Parathyroid adenoma (tissue), 2 donors: ENCODE results near the gene MBD3L3.
"Not testable (repeated sequence)": the region's sequence is repeated elsewhere in the genome, so short reads cannot be mapped to it uniquely, and the experiment has no call there.

ENCODE experiments used
- H2AFZ ChIP-seq: fragments of 300-600 bp; sonication (generic); one replicate; pipeline ENCODE4 v1.7.0; 2017; ENCODE audit warnings: antibody characterized with exemption, mild to moderate bottlenecking
- H3K27ac ChIP-seq: fragments of 300-600 bp; sonication (generic); one replicate; pipeline ENCODE4 v1.7.0; 2017
- H3K27me3 ChIP-seq: fragments of 300-600 bp; sonication (generic); one replicate; pipeline ENCODE4 v1.7.0; 2017; ENCODE audit warnings: low read length; ENCODE audit not compliant: control insufficient read depth, insufficient read depth
- H3K36me3 ChIP-seq: fragments of 300-600 bp; sonication (generic); one replicate; pipeline ENCODE4 v1.7.0; 2017; ENCODE audit warnings: low read length; ENCODE audit not compliant: control insufficient read depth, insufficient read depth
- H3K4me1 ChIP-seq: fragments of 300-600 bp; sonication (generic); one replicate; pipeline ENCODE4 v1.7.0; 2017; ENCODE audit warnings: control low read depth
- H3K4me2 ChIP-seq: fragments of 300-600 bp; sonication (generic); one replicate; pipeline ENCODE4 v1.7.0; 2017; ENCODE audit warnings: low read length
- H3K4me3 ChIP-seq: fragments of 300-600 bp; sonication (generic); one replicate; pipeline ENCODE4 v1.7.0; 2017; ENCODE audit warnings: low read depth, low read length
- H3K79me2 ChIP-seq: fragments of 300-600 bp; sonication (generic); one replicate; pipeline ENCODE4 v1.7.0; 2017; ENCODE audit warnings: control low read depth
- H3K9ac ChIP-seq: fragments of 300-600 bp; sonication (generic); one replicate; pipeline ENCODE4 v1.7.0; 2017; ENCODE audit warnings: mild to moderate bottlenecking
- H3K9me3 ChIP-seq: fragments of 300-600 bp; sonication (generic); one replicate; pipeline ENCODE4 v1.7.0; 2017; ENCODE audit warnings: low read length; ENCODE audit not compliant: control insufficient read depth
- CTCF ChIP-seq: fragments of 300-600 bp; sonication (generic); IDR thresholded peaks from one replicate; pipeline ENCODE4 v1.7.0; 2017; ENCODE audit warnings: antibody characterized with exemption, mild to moderate bottlenecking
- donor health status: primary hyperparathyroidism.

MBD3L3 gene

DNA sequence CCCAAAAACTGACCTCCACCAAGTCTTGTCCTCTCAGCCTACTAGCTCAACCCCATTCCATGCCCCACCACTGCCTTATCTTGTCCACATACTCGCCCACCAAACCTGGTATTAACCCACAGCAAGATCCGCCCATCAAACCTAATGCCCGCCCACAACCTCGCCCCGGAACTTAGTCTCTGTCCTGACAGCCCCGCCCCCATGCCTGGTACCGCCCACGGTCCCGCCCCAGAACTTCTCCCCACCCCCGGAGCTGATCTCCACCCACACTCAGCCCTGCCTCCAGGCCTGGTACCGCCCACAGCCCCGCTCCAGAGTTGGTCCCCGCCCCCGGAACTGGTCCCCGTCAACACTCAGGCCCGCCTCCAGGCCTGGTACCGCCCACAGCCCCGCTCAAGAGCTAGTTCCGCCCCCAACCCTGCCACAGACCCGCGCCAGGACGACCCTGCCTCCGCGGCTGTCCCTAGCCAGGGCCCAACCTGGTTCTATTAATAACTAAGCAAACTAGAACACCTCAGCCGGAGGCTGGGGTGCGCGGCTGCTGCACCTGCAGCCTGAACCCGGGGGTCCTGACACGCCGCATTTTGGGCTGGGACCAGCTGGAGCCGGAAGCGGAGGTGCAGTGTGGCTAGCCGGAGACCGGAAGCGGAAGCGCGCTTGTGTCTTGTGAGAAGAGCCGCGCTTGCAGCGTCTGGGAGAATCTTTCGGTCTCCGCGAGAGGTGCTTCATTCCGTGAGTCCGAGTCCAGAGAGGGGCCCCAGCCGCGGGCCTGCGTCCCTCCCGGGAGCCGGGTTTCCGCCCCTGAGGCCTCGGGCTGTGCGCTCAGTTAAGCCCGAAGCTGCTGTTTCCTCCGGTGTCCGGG lies 10.8 kb upstream of the MBD3L3 start, which contains the start of gene ZNF557:
TSS of gene ZNF557 (plus strand) at position 662 of the 862 bp plus-strand sequence. CDS start 5,372 bp downstream, outside the sequence.
- Histone ChIP-seq H3K4me3 (peak within 1 kb of the TSS; percentile 96), H3K9me3 (no peaks in the 10 kb centered on the region), H3K9ac (peak within 1 kb of the TSS; percentile 73), H2AFZ (peak within 1 kb of the TSS; percentile 94), H3K4me2 (peak within 1 kb of the TSS; percentile 93), H3K27me3 (no peaks in the 10 kb centered on the region), H3K79me2 (peaks cover 3% of the 10 kb centered on the region), H3K4me1 (no peaks in the 10 kb centered on the region), H3K36me3 (no peaks in the 10 kb centered on the region), H3K27ac (peak within 1 kb of the TSS; percentile 91)
- no peak for TF ChIP-seq CTCF

GRCh38 chr19:7068599-7068998 lies 10.1 kb upstream of the MBD3L3 start:
- H3K27me3 ChIP-seq, result no peaks in the 10 kb centered on the region
- no peaks in the 10 kb centered on the region for H3K4me1 ChIP-seq
- no peaks in the 10 kb centered on the region for H3K36me3 ChIP-seq
- TF ChIP-seq CTCF, result no peak
- H2AFZ ChIP-seq, result peak overlapping the region; percentile 94
- peak overlapping the region; percentile 96 for H3K4me3 ChIP-seq
- H3K4me2 ChIP-seq, result peak overlapping the region; percentile 50
- peaks cover 3% of the 10 kb centered on the region for H3K79me2 ChIP-seq
- no peaks in the 10 kb centered on the region for H3K9me3 ChIP-seq
- peak overlapping the region; percentile 91 for H3K27ac ChIP-seq
- H3K9ac ChIP-seq, result no peak overlapping the region

DNA sequence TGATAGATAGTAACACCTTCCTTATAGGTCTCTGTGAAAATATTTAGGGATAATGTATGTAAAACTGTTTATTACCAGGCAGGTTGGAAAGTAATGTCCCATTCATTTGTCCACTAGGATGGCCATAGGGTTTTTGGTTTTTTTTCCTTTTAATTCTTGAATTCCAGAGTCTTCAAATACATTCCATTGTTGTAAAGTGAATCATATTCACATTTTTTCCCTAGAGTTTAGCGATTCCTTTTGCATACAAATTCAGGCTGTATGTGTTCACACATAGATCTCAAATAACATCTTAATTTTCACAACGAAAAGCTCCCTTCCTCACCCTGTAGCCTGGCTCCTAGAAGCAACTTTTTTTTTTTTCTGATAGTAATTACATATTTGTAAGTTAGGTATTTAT lies 9.2 kb upstream of the MBD3L3 start:
- H3K36me3 ChIP-seq, result no peaks in the 10 kb centered on the region
- no peaks in the 10 kb centered on the region for H3K4me1 ChIP-seq
- no peaks in the 10 kb centered on the region for H3K27me3 ChIP-seq
- H3K79me2 ChIP-seq, result peaks cover 3% of the 10 kb centered on the region
- no peak overlapping the region for H2AFZ ChIP-seq
- no peak overlapping the region for H3K4me2 ChIP-seq
- no peak overlapping the region for H3K9ac ChIP-seq
- TF ChIP-seq CTCF, result no peak
- no peak overlapping the region for H3K27ac ChIP-seq
- H3K4me3 ChIP-seq, result no peak overlapping the region
- H3K9me3 ChIP-seq, result no peaks in the 10 kb centered on the region

- not testable (repeated sequence) for H3K9ac ChIP-seq, H3K27ac ChIP-seq, H3K9me3 ChIP-seq, H3K4me1 ChIP-seq, H3K27me3 ChIP-seq, H3K4me2 ChIP-seq, H3K4me3 ChIP-seq, H3K36me3 ChIP-seq, H2AFZ ChIP-seq, H3K79me2 ChIP-seq
Observed at GRCh38 chr19:7067122-7067521, 8.6 kb upstream of the MBD3L3 start.

DNA sequence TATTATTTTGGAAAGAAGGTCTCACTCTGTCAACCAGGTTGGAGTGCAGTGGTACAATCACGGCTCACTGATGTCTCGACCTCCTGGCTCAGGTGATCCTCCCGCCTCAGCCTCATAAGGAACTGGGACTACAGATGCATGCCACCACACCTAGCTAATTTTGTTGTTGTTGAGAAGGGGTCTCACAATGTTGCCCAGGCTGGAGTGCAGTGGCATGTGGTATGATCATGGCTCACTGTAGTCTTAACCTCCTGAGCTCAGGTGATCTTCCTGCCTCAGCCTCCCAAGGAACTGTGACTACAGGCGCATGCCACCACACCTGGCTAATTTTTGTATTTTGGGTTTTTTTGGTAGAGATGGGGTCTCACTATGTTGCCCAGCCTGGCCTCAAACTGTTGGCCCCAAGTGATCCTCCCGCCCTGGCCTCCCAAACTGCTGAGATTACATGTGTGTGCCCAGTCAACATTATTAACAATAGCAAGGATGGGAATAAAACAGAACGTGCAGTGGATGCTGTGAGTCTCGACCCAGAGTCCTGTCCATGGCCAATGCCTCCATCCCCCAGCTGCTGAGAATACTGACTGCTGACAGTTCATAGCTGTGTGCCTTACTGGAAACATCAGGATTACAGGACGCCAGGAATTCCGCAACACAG lies 5.4 kb upstream of the MBD3L3 start:
- Histone ChIP-seq H2AFZ (no peak overlapping the region), H3K4me3 (no peak overlapping the region), H3K27ac (no peak overlapping the region), H3K79me2 (no peaks in the 10 kb centered on the region), H3K4me1 (no peaks in the 10 kb centered on the region), H3K27me3 (no peaks in the 10 kb centered on the region), H3K36me3 (no peaks in the 10 kb centered on the region), H3K4me2 (no peak overlapping the region), H3K9ac (no peak overlapping the region), H3K9me3 (no peaks in the 10 kb centered on the region)
- TF ChIP-seq CTCF, result no peak
